ENCODE results near the gene FYN. TPM values are rescaled to one million over a fixed set of nuclear protein-coding genes. Genes with fewer than 3 reads are reported as not detected.

FYN gene
- total RNA-seq, 1 experiment from 2014 or later: 7.2 TPM

GRCh38 chr6:111731456-111732195 lies 141.6 kb downstream of the FYN start:
- POLR2A ChIA-PET: no interaction called here
- intact Hi-C loops (cut with micrococcal nuclease; ENCODE audit: unreplicated experiment): no loop called here
- Mint-ChIP-seq H3K4me1 (ENCODE audit: low read depth, unreplicated experiment) (peaks cover under 1% of the 10 kb centered on the region), H3K9me3 (ENCODE audit: unreplicated experiment) (no peaks in the 10 kb centered on the region), H3K4me3 (ENCODE audit: unreplicated experiment) (no peak overlapping the region), H3K27me3 (ENCODE audit: insufficient read depth, unreplicated experiment) (no peaks in the 10 kb centered on the region), H3K36me3 (ENCODE audit: insufficient read depth, unreplicated experiment) (no peaks in the 10 kb centered on the region), H3K27ac (ENCODE audit: unreplicated experiment) (no peak overlapping the region)
- no peak for DNase-seq
- no peak for TF ChIP-seq CTCF (IDR thresholded peaks at IDR 0.05; ENCODE audit: insufficient read depth in 1 of 2, low read depth in 1 of 2, low read length in 1 of 2, severe bottlenecking in 1 of 2, unreplicated experiment in 1 of 2)
- H3K4me1 ChIP-seq: no peaks in the 10 kb centered on the region
- no peaks in the 10 kb centered on the region for H3K9me3 ChIP-seq
- no peak overlapping the region for H3K4me3 ChIP-seq (ENCODE audit: low read depth, low read length)
- no peaks in the 10 kb centered on the region for H3K36me3 ChIP-seq (ENCODE audit: control insufficient read depth, insufficient read depth, low read length)
- CTCF ChIA-PET: no interaction called here
- no TSS peak for BruUV-seq (replicated peaks)
- H3K27me3 ChIP-seq (replicated peaks; ENCODE audit: control insufficient read depth, insufficient read depth, low read length): no peaks in the 10 kb centered on the region

GRCh38 chr6:111730864-111731263 lies 142.4 kb downstream of the FYN start:
- no peak for DNase-seq
- Histone ChIP-seq H3K27me3 (replicated peaks; ENCODE audit: control insufficient read depth, insufficient read depth, low read length) (no peaks in the 10 kb centered on the region), H3K36me3 (ENCODE audit: control insufficient read depth, insufficient read depth, low read length) (no peaks in the 10 kb centered on the region), H3K9me3 (no peaks in the 10 kb centered on the region), H3K4me3 (ENCODE audit: low read depth, low read length) (no peak overlapping the region), H3K4me1 (no peaks in the 10 kb centered on the region)
- Mint-ChIP-seq H3K9me3 (ENCODE audit: unreplicated experiment) (no peaks in the 10 kb centered on the region), H3K36me3 (ENCODE audit: insufficient read depth, unreplicated experiment) (no peaks in the 10 kb centered on the region), H3K4me3 (ENCODE audit: unreplicated experiment) (no peak overlapping the region), H3K27ac (ENCODE audit: unreplicated experiment) (no peak overlapping the region), H3K27me3 (ENCODE audit: insufficient read depth, unreplicated experiment) (no peaks in the 10 kb centered on the region), H3K4me1 (ENCODE audit: low read depth, unreplicated experiment) (no peaks in the 10 kb centered on the region)
- POLR2A ChIA-PET: no interaction called here
- CTCF ChIA-PET: no interaction called here
- intact Hi-C loops (cut with micrococcal nuclease; ENCODE audit: unreplicated experiment): no loop called here
- BruUV-seq (replicated peaks): no TSS peak
- no peak for TF ChIP-seq CTCF (IDR thresholded peaks at IDR 0.05; ENCODE audit: insufficient read depth in 1 of 2, low read depth in 1 of 2, low read length in 1 of 2, severe bottlenecking in 1 of 2, unreplicated experiment in 1 of 2)

GRCh38 chr6:111727802-111728201 lies 145.4 kb downstream of the FYN start:
- H3K9me3 ChIP-seq: no peaks in the 10 kb centered on the region
- TF ChIP-seq CTCF (IDR thresholded peaks at IDR 0.05; ENCODE audit: insufficient read depth in 1 of 2, low read depth in 1 of 2, low read length in 1 of 2, severe bottlenecking in 1 of 2, unreplicated experiment in 1 of 2): peak; percentile 23 to 40
- ChIA-PET CTCF (no interaction called here), POLR2A (no interaction called here)
- H3K9me3 Mint-ChIP-seq (ENCODE audit: unreplicated experiment): no peaks in the 10 kb centered on the region
- intact Hi-C loops (cut with micrococcal nuclease; ENCODE audit: unreplicated experiment): no loop called here
- no peak overlapping the region for H3K4me3 ChIP-seq (ENCODE audit: low read depth, low read length)
- BruUV-seq (replicated peaks): no TSS peak
- H3K4me3 Mint-ChIP-seq (ENCODE audit: unreplicated experiment): no peak overlapping the region
- no peak overlapping the region for H3K27ac Mint-ChIP-seq (ENCODE audit: unreplicated experiment)
- H3K4me1 Mint-ChIP-seq (ENCODE audit: low read depth, unreplicated experiment): no peaks in the 10 kb centered on the region
- no peaks in the 10 kb centered on the region for H3K4me1 ChIP-seq
- no peaks in the 10 kb centered on the region for H3K36me3 ChIP-seq (ENCODE audit: control insufficient read depth, insufficient read depth, low read length)
- H3K27me3 ChIP-seq (replicated peaks; ENCODE audit: control insufficient read depth, insufficient read depth, low read length): no peaks in the 10 kb centered on the region
- no peak for DNase-seq
- no peaks in the 10 kb centered on the region for H3K36me3 Mint-ChIP-seq (ENCODE audit: insufficient read depth, unreplicated experiment)
- H3K27me3 Mint-ChIP-seq (ENCODE audit: insufficient read depth, unreplicated experiment): peaks cover 5% of the 10 kb centered on the region
